Astrocyte of the cerebellum (primary cell): ENCODE data around the gene SLC24A4.
A peak's percentile ranks its signal among the peaks of the same experiment; 100 is the strongest.

Experiments used
- DNase-seq: peaks from one replicate; pipeline ENCODE4 v3.0.0-alpha.2; 2011; ENCODE audit warnings: low read depth
- H3K4me3 ChIP-seq: 2 replicates; pipeline ENCODE4 v1.5.1; 2011; ENCODE audit warnings: mild to moderate bottlenecking, low read depth, low read length, moderate library complexity
- in situ Hi-C: cut with HindIII; loops from 2 replicates; pipeline ENCODE4 v1.10.0; 2017; ENCODE audit warnings: low sequenced_read_pairs
- TF ChIP-seq, protein P1 (sequence below): IDR thresholded peaks from 2 replicates; pipeline ENCODE4 v1.5.1; 2012; ENCODE audit warnings: low read length, low read depth, moderate library complexity, mild to moderate bottlenecking; ENCODE audit errors: missing control alignments

Gene SLC24A4

DNA sequence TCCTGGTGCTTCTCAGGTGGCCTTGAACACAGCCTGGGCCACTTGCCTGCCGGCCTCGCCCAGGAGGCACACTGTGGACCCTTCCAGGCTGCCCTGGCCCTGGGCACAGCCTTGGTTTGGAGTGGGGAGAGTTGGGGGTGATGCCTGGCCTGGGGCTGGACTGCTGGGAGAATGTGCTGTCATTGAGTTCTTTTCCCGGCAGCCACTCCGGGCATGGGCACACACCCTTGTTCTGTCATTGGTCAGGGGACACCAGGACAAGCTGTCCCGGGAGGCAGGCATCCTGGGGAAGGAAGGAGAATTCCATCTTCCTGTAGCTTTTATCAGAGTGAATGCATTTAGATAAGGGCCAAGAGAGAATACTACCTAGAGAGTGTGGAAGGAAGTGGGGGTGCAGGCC is 128.8 kb downstream of the SLC24A4 start:
- DNase-seq = no peak
- H3K4me3 ChIP-seq = no peak overlapping the region
- in situ Hi-C loops = no loop called here
- TF ChIP-seq, protein P1, sequence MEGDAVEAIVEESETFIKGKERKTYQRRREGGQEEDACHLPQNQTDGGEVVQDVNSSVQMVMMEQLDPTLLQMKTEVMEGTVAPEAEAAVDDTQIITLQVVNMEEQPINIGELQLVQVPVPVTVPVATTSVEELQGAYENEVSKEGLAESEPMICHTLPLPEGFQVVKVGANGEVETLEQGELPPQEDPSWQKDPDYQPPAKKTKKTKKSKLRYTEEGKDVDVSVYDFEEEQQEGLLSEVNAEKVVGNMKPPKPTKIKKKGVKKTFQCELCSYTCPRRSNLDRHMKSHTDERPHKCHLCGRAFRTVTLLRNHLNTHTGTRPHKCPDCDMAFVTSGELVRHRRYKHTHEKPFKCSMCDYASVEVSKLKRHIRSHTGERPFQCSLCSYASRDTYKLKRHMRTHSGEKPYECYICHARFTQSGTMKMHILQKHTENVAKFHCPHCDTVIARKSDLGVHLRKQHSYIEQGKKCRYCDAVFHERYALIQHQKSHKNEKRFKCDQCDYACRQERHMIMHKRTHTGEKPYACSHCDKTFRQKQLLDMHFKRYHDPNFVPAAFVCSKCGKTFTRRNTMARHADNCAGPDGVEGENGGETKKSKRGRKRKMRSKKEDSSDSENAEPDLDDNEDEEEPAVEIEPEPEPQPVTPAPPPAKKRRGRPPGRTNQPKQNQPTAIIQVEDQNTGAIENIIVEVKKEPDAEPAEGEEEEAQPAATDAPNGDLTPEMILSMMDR = no peak

- TF ChIP-seq, protein P1 = no peak
- no peak overlapping the region for H3K4me3 ChIP-seq
- DNase-seq = no peak
- in situ Hi-C loops = no loop called here
Observed at GRCh38 chr14:92452471-92452870, 129.5 kb downstream of the SLC24A4 start.

- DNase-seq = no peak
- in situ Hi-C loops = no loop called here
- no peak overlapping the region for H3K4me3 ChIP-seq
- TF ChIP-seq, protein P1 = no peak
Observed at GRCh38 chr14:92453691-92454090, 130.7 kb downstream of the SLC24A4 start.

GRCh38 chr14:92455231-92455630 is 132.3 kb downstream of the SLC24A4 start:
- in situ Hi-C loops = no loop called here
- no peak for DNase-seq
- TF ChIP-seq, protein P1 = no peak
- no peak overlapping the region for H3K4me3 ChIP-seq

- no peak overlapping the region for H3K4me3 ChIP-seq
- peak; percentile 42 for DNase-seq
- in situ Hi-C loops = no loop called here
- TF ChIP-seq, protein P1 = peak; percentile 83
Observed at GRCh38 chr14:92456215-92457015, 133.4 kb downstream of the SLC24A4 start.

DNA sequence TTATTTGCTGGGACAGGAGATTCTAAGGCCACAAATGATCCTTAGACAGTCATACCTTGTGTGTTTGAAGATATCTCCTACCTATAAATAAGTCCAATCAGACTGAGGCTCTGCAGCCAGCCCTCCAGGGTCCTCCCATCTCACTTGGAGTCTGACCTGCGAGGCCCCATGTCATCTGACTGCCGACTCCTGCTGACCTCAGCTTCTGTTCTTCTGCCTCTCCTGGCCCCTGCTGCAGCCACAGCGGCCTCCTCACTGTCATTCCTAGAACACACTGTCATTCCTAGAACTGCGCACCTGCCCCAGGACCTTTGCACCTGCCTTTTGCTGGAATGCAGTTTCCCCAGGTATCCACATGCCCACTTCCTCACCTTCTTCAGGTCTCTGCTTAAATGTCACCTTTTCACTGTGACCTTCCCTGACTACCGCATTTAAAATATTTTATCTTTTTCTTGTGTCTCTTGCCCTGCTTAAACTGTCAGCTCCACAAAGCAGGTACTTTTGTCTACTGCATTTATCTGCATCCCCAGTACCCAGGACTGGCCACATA is 134.1 kb downstream of the SLC24A4 start:
- TF ChIP-seq, protein P1 = no peak
- no peak for DNase-seq

More for the DNA sequence above, 134.1 kb downstream of the SLC24A4 start:
- H3K4me3 ChIP-seq = no peak overlapping the region
- in situ Hi-C loops = no loop called here
